ENCODE results near the gene JPT2.

JPT2 gene

GRCh38 chr16:1651974-1652312 lies 26.1 kb upstream of the JPT2 start:
- DNase-seq (ENCODE audit: low spot score): no peak

DNA sequence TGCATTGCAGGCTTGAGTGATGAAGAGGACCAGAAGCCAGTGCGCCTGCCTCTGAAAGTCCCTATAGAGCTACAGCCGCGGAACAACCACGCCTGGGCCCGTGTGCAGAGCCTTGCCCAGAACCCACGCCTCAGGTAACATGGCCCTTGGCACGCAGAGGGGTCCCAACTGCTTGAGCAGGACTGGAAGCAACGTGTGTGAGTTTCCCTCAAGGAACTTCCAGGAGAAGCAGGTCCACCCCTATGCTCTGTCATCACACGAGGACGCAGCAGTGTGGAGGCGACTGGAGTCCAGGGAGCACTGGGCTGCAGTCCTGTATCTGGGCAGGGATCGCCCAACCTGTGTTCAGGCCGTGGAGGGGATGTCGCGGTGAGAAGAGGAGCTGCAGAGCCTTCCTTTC lies 25.1 kb upstream of the JPT2 start:
- DNase-seq (ENCODE audit: low spot score): no peak

- no peak for DNase-seq (ENCODE audit: low spot score)
Observed at GRCh38 chr16:1654505-1655268, 23.4 kb upstream of the JPT2 start.

- no peak for DNase-seq (ENCODE audit: low spot score)
Observed at GRCh38 chr16:1655269-1655807, 22.7 kb upstream of the JPT2 start.

- DNase-seq (ENCODE audit: low spot score): no peak
Observed at GRCh38 chr16:1655909-1656807, 21.9 kb upstream of the JPT2 start.

DNA sequence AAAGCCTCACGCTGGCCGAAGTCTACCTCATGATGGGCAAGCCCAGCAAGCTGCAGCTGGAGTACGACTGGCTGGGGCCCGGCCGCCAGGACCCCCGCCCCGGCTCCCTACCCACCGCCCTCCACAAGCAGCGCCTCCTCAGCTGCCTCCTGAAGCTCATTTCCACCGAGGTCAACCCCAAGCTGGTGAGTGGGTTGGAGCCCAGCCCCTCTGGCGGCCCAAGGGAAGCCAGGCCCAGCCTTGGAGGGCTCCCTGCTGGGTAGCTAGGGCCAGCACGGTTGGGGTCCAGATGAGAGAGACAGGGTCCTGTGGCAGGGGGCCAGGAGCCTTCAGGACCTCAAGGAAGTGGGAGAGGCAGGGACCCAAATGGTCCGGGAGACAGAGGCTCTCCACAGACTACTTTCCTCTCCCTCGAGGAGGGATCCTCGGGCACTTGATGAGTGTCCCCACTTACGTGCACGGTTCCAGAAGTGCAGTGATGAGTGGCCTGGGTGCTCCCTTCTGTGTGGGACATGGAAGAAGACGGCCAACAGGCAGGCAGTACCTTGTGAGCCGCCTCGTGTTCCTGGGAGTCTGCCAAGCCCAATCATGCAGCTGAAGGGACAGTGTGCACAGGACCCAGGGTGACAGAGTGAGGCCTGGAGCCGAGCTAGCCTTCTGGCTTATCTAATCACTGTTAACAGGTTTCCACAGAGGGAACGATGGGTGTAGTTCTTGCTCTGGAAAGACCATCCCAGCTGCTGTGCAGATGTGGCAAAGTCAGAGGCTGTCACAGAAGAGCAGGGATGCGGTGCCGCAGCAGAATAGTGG lies 21.1 kb upstream of the JPT2 start:
- no peak for DNase-seq (ENCODE audit: low spot score)

DNA sequence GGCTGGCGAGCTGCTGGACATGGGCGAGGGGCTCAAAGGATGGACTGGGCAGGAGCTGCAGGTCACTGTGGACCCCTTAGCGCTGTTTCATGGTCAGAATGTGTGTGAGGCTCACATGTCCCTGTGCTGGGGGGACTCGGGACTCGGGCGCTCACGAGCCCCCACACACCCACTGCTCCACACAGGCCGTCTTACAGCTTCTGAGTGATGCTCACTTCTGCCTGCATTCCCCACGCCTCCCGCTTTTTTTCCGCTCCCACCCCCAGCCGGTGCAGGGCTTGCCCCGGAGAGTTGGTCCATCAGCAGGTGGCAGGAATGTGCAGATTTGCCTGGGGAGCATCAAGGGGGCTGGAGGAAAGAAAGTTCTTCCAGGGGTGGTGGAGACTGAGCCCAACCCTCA lies 20.2 kb upstream of the JPT2 start:
- DNase-seq (ENCODE audit: low spot score): no peak

DNA sequence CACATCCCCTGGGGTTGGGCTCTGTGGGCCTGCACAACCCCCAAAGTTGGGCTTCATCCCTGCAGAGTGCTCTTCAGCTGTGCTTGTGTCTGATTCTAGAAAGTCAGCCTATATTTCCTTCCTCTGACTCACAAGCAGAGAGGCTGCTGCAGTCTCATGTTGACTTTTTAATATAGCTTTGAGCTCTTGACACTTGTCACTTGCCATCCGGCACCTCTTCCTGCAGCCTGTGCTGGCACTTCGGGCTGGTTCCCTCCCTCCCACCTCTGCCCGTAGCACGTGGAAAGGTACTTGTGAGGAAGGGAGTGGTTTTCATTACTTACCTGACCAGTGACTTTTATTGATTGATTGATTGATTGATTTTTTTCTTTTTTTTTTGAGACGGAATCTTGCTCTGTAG lies 19.0 kb upstream of the JPT2 start:
- no peak for DNase-seq (ENCODE audit: low spot score)

DNA sequence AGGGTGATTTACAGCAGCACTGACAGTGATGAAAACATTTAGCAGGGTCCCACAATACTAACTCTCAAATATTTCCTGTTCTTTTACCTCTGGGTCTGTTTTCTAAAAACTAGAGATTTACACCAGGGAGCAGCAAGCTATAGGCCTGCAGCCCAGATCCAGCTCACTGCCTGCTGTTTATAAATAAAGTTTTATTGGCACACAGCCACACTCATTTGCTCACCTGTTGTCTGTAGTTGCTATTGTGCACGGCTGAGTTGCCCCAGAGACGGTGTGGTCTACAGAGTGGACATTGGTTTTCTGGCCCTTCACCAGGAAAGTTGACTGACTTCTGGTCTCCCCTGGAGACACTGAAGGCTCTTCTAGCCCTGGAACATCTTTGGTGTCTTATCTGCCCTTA lies 16.3 kb upstream of the JPT2 start:
- no peak for DNase-seq (ENCODE audit: low spot score)

- no peak for DNase-seq (ENCODE audit: low spot score)
Observed at GRCh38 chr16:1662543-1662942, 15.5 kb upstream of the JPT2 start.

DNA sequence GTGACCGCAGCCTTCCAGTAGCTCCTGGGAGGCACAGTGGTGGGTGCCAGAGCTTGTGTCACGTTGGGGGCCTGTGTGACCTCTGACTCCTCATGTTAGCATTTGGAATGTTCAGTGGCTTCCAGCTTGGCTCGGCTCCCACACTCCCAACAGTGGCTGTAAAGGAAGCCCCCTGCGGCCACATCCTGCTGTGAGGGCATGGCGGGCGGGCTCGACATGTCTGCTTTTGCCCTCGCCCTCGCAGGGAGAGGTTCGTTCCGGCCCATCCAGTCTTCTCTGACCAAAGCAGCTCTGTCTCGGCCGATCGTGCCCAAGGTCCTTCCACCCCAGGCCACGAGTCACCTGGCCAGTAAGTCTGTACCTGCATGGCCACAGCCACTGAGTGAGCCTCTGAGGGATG lies 12.2 kb upstream of the JPT2 start:
- DNase-seq (ENCODE audit: low spot score): no peak

DNA sequence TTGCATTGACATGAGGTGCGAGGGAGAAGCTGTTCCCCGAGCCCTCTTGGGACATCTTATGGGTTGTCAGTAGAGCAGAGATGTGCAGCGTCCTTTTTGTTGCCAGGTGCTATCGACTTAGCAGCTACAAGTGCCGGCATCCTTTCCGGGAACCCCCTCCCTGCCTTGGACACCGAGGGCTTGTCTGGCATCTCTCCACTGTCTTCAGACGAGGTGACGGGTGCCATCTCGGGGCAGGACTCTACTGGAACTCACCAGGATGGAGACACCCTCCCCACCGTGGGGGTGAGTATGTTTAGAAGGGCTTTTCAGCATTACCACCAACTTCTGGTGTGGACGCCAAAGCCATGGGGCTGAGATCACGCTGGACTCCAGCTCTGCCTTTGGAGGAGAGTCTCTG lies 11.8 kb upstream of the JPT2 start:
- DNase-seq (ENCODE audit: low spot score): no peak

DNA sequence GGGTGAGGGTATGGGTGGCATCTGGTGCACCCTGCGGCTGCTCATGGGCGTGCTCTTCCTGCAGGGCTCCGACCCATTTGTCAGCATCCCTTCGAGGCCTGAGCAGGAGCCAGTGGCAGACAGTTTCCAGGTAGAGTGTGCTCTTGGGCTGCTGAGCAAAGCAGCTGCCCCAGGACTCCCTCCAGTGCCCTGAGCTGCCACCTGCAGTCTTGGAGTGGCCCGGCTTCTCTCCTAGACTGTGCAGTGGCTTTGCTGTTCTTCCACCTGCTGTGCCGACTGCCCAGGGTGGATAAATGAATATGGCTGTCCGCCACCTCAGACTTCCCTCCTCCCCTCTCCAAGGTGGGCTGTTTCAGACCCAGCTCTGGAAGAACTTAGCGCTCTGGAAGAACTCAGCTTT lies 10.8 kb upstream of the JPT2 start:
- no peak for DNase-seq (ENCODE audit: low spot score)

DNA sequence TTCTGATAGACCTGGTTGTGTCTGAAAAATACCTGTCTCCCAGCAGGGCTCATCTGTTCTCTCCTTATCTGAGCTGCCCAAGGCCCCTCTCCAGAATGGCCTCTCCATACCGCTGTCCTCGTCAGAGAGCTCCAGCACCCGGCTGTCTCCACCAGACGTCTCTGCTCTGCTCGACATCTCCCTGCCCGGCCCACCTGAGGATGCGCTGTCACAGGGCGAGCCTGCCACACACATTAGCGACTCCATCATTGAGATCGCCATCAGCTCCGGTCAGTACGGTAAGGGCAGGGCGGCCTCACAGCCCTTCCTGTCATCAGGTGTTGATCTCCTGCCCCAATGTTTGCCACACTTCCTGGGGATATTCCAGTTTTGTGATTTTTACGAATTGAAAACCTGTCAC lies 10.2 kb upstream of the JPT2 start:
- no peak for DNase-seq (ENCODE audit: low spot score)

GRCh38 chr16:1668612-1669319 lies 9.3 kb upstream of the JPT2 start:
- no peak for DNase-seq (ENCODE audit: low spot score)

DNA sequence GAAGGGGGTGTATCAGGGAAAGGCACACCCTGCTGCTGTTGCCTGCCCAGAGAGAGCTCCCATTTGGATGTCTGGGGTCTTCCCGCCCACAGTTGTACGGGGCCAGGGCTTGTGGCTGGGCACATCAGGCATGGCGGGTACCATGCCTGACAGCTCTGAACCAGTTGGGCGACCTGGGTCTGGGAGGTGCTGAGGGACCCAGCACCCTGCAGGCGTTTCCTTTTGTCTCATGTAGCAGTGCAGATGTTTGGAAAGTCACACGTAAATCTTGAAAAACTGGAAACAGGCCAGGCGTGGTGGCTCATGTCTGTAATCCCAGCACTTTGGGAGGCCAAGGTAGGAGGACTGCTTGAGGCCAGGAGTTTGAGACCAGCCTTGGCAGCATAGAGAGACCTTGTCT lies 8.4 kb upstream of the JPT2 start:
- no peak for DNase-seq (ENCODE audit: low spot score)

DNA sequence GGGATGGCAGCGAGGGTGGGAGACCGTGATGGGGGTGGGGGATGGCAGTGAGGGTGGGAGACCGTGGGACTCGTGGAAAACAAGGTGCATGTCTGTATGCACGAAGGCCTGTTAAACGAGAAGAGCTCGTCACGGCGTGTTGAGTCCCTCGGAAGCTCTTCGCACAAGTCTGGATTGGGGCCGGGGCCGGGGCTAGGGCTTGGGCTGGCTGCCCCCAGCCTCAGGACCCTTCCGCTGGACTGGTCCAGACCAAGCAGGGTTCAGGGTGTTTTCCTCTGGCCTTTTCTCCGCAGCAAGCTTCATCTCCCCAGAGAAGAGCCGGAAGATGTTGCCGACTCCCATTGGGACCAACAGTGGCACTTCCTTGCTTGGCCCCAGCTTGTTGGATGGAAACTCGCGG lies 7.7 kb upstream of the JPT2 start:
- DNase-seq (ENCODE audit: low spot score): no peak

- DNase-seq (ENCODE audit: low spot score): no peak
Observed at GRCh38 chr16:1670866-1671265, 7.2 kb upstream of the JPT2 start.

DNA sequence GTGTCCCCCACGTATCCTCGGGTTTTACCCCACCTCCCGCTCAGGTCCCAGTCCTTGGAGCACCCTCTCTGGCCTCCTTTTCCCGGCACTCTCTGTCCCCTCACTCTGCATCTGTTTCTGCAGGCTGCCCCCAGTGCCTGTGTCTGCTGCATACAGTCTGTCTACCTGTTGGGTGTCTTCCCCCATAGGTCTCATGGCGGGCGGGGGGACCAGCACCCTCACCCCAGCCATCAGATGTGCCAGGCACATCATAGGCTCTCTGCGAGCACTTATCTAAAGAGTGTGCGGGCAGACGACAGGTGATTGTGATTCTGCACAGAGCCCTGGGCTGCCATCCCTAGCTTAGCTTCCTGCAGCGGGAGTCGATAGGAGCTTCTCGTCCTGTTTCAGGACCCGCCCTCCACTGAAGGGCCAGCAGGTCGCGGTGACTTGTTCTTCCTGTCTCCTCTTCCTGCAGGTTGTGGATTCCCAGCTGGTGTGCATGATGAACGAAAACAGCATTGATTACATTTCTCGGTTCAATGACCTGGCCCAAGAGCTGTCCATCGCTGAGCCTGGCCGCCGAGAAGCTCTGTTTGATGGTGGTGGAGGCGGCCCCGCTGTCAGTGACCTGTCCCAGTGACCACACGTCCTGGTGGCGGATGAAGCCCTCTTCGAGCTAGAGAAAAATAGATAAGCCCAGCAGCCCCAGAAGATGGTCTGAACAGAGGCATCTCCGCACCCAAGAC lies 4.5 kb upstream of the JPT2 start:
- DNase-seq (ENCODE audit: low spot score): no peak

DNA sequence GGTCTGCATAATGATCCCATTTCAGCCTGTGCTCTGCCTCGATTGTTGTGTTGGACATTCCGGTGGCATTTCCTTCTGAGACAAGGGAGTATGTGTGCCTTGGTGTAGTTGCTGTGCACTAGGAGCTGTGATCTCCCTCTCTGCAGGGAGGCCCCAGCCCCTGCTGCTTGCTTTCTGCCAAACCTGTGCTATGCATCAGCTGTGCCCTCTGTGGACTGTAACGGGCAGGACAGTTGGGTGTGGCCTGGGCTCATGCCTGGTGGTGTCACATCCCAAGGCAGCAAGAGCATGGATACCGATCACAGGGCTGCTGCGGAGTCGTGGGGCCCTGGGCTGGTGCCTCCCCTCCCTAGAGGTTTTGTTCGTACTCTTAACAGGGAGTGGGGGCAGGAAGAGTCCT lies 3.8 kb upstream of the JPT2 start:
- no peak for DNase-seq (ENCODE audit: low spot score)
